ENCODE data around the gene ZBTB17. TPM values are rescaled to one million over a fixed set of nuclear protein-coding genes. Genes with fewer than 3 reads are reported as not detected.
A peak's percentile ranks its signal among the peaks of the same experiment; 100 is the strongest.

ZBTB17 gene
- total and polyA plus RNA-seq, 2 of the 4 experiments (the other 2 are of a cell fraction) = 26.3 to 58.2 TPM

GRCh38 chr1:15994590-15995351 lies 18.9 kb upstream of the ZBTB17 start:
- peak; percentile 99 for ATAC-seq (ENCODE audit: low read depth)
- no peak for TF ChIP-seq RCOR1 (IDR thresholded peaks at IDR 0.05; ENCODE audit: insufficient replicate concordance, low read length)
- peak; percentile 71 for TF ChIP-seq MAZ (IDR thresholded peaks at IDR 0.05; ENCODE audit: borderline replicate concordance, low read depth, low read length)
- no peak for TF ChIP-seq CEBPB (IDR thresholded peaks at IDR 0.05; ENCODE audit: low read depth, low read length)
- no peak for TF ChIP-seq CHD1 (IDR thresholded peaks at IDR 0.05; ENCODE audit: low read depth, low read length)
- TF ChIP-seq RAD21 (IDR thresholded peaks at IDR 0.05; ENCODE audit: low read length) = peak; percentile 91
- TF ChIP-seq CTCF (conservative IDR thresholded peaks at IDR 0.05; ENCODE audit: low read depth, low read length) = peak; percentile 90
- no peak for TF ChIP-seq RFX5 (IDR thresholded peaks at IDR 0.05; ENCODE audit: low read depth, low read length)
- TF ChIP-seq BHLHE40 (IDR thresholded peaks at IDR 0.05; ENCODE audit: low read depth, low read length) = no peak
- no peak for TF ChIP-seq MXI1 (IDR thresholded peaks at IDR 0.05; ENCODE audit: borderline replicate concordance, low read depth, low read length)
- TF ChIP-seq NFE2L2 (IDR thresholded peaks at IDR 0.05; ENCODE audit: low read depth, low read length) = no peak
- no peak for TF ChIP-seq MAFK (IDR thresholded peaks at IDR 0.05; ENCODE audit: low read depth, low read length)
- TF ChIP-seq POLR2A (IDR thresholded peaks at IDR 0.05; ENCODE audit: low read depth, low read length) = no peak
- TF ChIP-seq USF2 (IDR thresholded peaks at IDR 0.05; ENCODE audit: low read depth, low read length) = no peak
- TF ChIP-seq FOS (IDR thresholded peaks at IDR 0.05; ENCODE audit: low read depth, low read length) = no peak
- TF ChIP-seq SMC3 (IDR thresholded peaks at IDR 0.05; ENCODE audit: low read depth, low read length) = peak; percentile 97

More at GRCh38 chr1:15994590-15995351, 18.9 kb upstream of the ZBTB17 start:
- no TSS peak for BruUV-seq (replicated peaks)
- no peak overlapping the region for H3K27ac ChIP-seq (ENCODE audit: insufficient read depth, low read length)
- peak; percentile 56 for DNase-seq
- H2AFZ ChIP-seq (replicated peaks; ENCODE audit: low read length, poor library complexity) = peak overlapping the region; percentile 68
- CTCF ChIA-PET = interaction anchor here (0.5 to 1.6 kb wide), 9 partner anchors 13 to 203 kb away, joined by 3 to 6 read pairs (median 3); no protein-coding TSS in a partner anchor
- no peak overlapping the region for H2BK20ac ChIP-seq (ENCODE audit: low read depth, low read length)
- peak overlapping the region; percentile 8; the same call in 1 of the 2 replicates for H2AK5ac ChIP-seq (ENCODE audit: low read depth, low read length)
- H3K4me2 ChIP-seq (ENCODE audit: low read depth, low read length) = no peak overlapping the region
- H3K23ac ChIP-seq (ENCODE audit: low read depth, low read length) = no peak overlapping the region
- 65% methylated on average over 5 of the region's 11 CpGs; no CpG with 5 or more reads in 1 of the 2 experiments for WGBS, 2 experiments (ENCODE audit: extremely low coverage in 2 of 2, insufficient read length in 1 of 2)
- no peak overlapping the region for H4K5ac ChIP-seq (ENCODE audit: low read depth, low read length)
- peaks cover 2% of the 10 kb centered on the region; the same call in 1 of the 2 replicates for H3K4me1 ChIP-seq (ENCODE audit: control insufficient read depth, insufficient read depth, low read length)
- H2AK9ac ChIP-seq (replicated peaks; ENCODE audit: low read depth, low read length, poor library complexity) = no peak overlapping the region
- H3K18ac ChIP-seq (ENCODE audit: low read depth, low read length) = no peak overlapping the region
- H3K14ac ChIP-seq (replicated peaks; ENCODE audit: low read depth, low read length) = no peak overlapping the region
- dilution Hi-C loops (cut with HindIII; ENCODE audit: low sequenced_read_pairs, unreplicated experiment) (no loop called here), intact Hi-C loops (cut with micrococcal nuclease) (loop anchor here (1.0 to 2.0 kb wide), 4 partner anchors 55 to 202 kb away; partner anchors contain the start of gene SPEN), in situ Hi-C loops (cut with MboI; ENCODE audit: low sequenced_read_pairs) (loop anchor here (5.0 to 10.0 kb wide), 2 partner anchors 60 to 177 kb away; no protein-coding TSS in a partner anchor)
- no peak overlapping the region for H2BK15ac ChIP-seq (ENCODE audit: low read depth, low read length)
- POLR2A ChIA-PET (ENCODE audit: unreplicated experiment) = no interaction called here
- no peaks in the 10 kb centered on the region for H3K9me1 ChIP-seq (ENCODE audit: insufficient read depth, low read length)
- peaks cover 13% of the 10 kb centered on the region; the same call in 1 of the 2 replicates for H3K27me3 ChIP-seq (ENCODE audit: control insufficient read depth, insufficient read depth, low read length)
- H2BK120ac ChIP-seq (ENCODE audit: low read depth, low read length) = no peak overlapping the region
- no peaks in the 10 kb centered on the region for H3K9me3 ChIP-seq (ENCODE audit: control insufficient read depth, insufficient read depth, low read length)
- no peak overlapping the region for H3K4me3 ChIP-seq (ENCODE audit: insufficient read depth, low read depth, low read length)
- H3K4ac ChIP-seq (ENCODE audit: low read depth, low read length) = no peak overlapping the region
- no peak overlapping the region for H4K91ac ChIP-seq (ENCODE audit: insufficient read depth, low read depth, low read length)
- H2BK5ac ChIP-seq (ENCODE audit: low read depth, low read length, poor library complexity, severe bottlenecking) = no peak overlapping the region
- no peaks in the 10 kb centered on the region for H3K79me1 ChIP-seq (ENCODE audit: low read depth in 1 of 2, low read length in 2 of 2)
- no peaks in the 10 kb centered on the region for H3K36me3 ChIP-seq (ENCODE audit: control insufficient read depth, insufficient read depth, low read length)
- no peak overlapping the region for H3K9ac ChIP-seq (ENCODE audit: low read depth, low read length)
- H3K56ac ChIP-seq (ENCODE audit: extremely low read depth, insufficient read depth, low read length) = no peak overlapping the region
- H4K20me1 ChIP-seq (ENCODE audit: insufficient read depth, low read length) = no peaks in the 10 kb centered on the region
- 0 out of 4 replicates have a peak overlapping the region, but pooled peaks of 1 of the 2 experiments have one; percentile 25 for H4K8ac ChIP-seq (ENCODE audit: low read depth in 2 of 2, low read length in 2 of 2)
